Measurements from ENCODE around the gene GPR158. TPM values are rescaled to one million over a fixed set of nuclear protein-coding genes. Genes with fewer than 3 reads are reported as not detected.

The GPR158 gene
- total RNA-seq, 2 experiments from 2014 or later: not detected

DNA sequence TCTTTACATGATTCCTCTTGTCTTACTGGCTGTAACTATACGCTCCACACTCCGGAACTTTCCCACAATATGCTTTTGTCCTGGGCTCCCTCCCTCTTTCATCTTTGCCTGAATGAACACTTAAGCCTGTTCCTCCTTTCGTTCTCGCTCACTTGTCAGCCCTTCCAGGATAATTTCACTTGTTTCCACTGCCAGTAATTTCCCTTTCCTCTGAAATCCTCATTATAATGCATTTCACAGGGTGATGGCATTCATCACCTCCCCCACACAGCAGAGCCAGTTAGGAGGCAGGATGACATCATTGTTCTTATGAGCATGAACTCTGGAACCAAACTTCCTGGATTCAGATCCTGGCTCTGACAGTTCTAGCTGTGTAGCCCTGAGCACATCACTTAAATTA lies 372.6 kb downstream of the GPR158 start:
- H3K79me2 ChIP-seq (ENCODE audit: insufficient read depth, low read depth, low read length): no peaks in the 10 kb centered on the region
- no peak overlapping the region for H2AFZ ChIP-seq (ENCODE audit: low read length)
- TF ChIP-seq CTCF (conservative IDR thresholded peaks at IDR 0.05; ENCODE audit: low read length): no peak
- BruUV-seq (replicated peaks): no TSS peak
- CTCF ChIA-PET (ENCODE audit: unreplicated experiment): no interaction called here
- no peaks in the 10 kb centered on the region for H3K4me1 ChIP-seq (ENCODE audit: insufficient read depth, low read length, poor library complexity, severe bottlenecking)
- no peak overlapping the region for H3K4me2 ChIP-seq (ENCODE audit: low read length)
- H3K4me3 ChIP-seq (ENCODE audit: low read depth, low read length, poor library complexity, severe bottlenecking): no peak overlapping the region
- no peaks in the 10 kb centered on the region for H3K9me2 ChIP-seq (ENCODE audit: insufficient read depth, low read length)
- POLR2A ChIA-PET: interaction anchor here (0.6 kb wide), 1 partner anchor 400 kb away, joined by 8 read pairs; no protein-coding TSS in a partner anchor
- no peak for DNase-seq (ENCODE audit: low spot score)
- H3K27ac ChIP-seq (ENCODE audit: low read depth, low read length, poor library complexity, severe bottlenecking): no peak overlapping the region
- intact Hi-C loops (cut with micrococcal nuclease; ENCODE audit: unreplicated experiment): no loop called here
- H3K36me3 ChIP-seq (ENCODE audit: insufficient read depth, low read length): no peaks in the 10 kb centered on the region
- H3K9me3 ChIP-seq (ENCODE audit: low read length): no peaks in the 10 kb centered on the region
- no peaks in the 10 kb centered on the region for H4K20me1 ChIP-seq (ENCODE audit: insufficient read depth, low read length)

- Histone ChIP-seq H3K9me2 (ENCODE audit: insufficient read depth, low read length) (no peaks in the 10 kb centered on the region), H3K79me2 (ENCODE audit: insufficient read depth, low read depth, low read length) (no peaks in the 10 kb centered on the region), H3K4me2 (ENCODE audit: low read length) (no peak overlapping the region), H2AFZ (ENCODE audit: low read length) (no peak overlapping the region), H3K36me3 (ENCODE audit: insufficient read depth, low read length) (no peaks in the 10 kb centered on the region), H3K4me1 (ENCODE audit: insufficient read depth, low read length, poor library complexity, severe bottlenecking) (no peaks in the 10 kb centered on the region), H3K9me3 (ENCODE audit: low read length) (no peaks in the 10 kb centered on the region), H3K27ac (ENCODE audit: low read depth, low read length, poor library complexity, severe bottlenecking) (no peak overlapping the region), H3K4me3 (ENCODE audit: low read depth, low read length, poor library complexity, severe bottlenecking) (no peak overlapping the region), H4K20me1 (ENCODE audit: insufficient read depth, low read length) (no peaks in the 10 kb centered on the region)
- intact Hi-C loops (cut with micrococcal nuclease; ENCODE audit: unreplicated experiment): no loop called here
- CTCF ChIA-PET (ENCODE audit: unreplicated experiment): no interaction called here
- BruUV-seq (replicated peaks): no TSS peak
- TF ChIP-seq EZH2phosphoT487 (IDR thresholded peaks at IDR 0.05; ENCODE audit: borderline replicate concordance, low read depth, low read length) (no peak), CTCF (conservative IDR thresholded peaks at IDR 0.05; ENCODE audit: low read length) (no peak)
- DNase-seq (ENCODE audit: low spot score): no peak
- POLR2A ChIA-PET: interaction anchor here (0.7 kb wide), 1 partner anchor 372 kb away, joined by 3 read pairs; no protein-coding TSS in a partner anchor
Observed at GRCh38 chr10:25552283-25552919, 377.6 kb downstream of the GPR158 start.

- peak; percentile 2 for DNase-seq (ENCODE audit: low spot score)
- no peak overlapping the region for H2AFZ ChIP-seq (ENCODE audit: low read length)
- H3K27ac ChIP-seq (ENCODE audit: low read depth, low read length, poor library complexity, severe bottlenecking): no peak overlapping the region
- no peaks in the 10 kb centered on the region for H3K36me3 ChIP-seq (ENCODE audit: insufficient read depth, low read length)
- ChIA-PET POLR2A (no interaction called here), CTCF (ENCODE audit: unreplicated experiment) (no interaction called here)
- H3K4me2 ChIP-seq (ENCODE audit: low read length): no peak overlapping the region
- TF ChIP-seq CTCF (conservative IDR thresholded peaks at IDR 0.05; ENCODE audit: low read length): peak; percentile 61
- no peak for TF ChIP-seq EZH2phosphoT487 (IDR thresholded peaks at IDR 0.05; ENCODE audit: borderline replicate concordance, low read depth, low read length)
- intact Hi-C loops (cut with micrococcal nuclease; ENCODE audit: unreplicated experiment): no loop called here
- no TSS peak for BruUV-seq (replicated peaks)
- no peaks in the 10 kb centered on the region for H4K20me1 ChIP-seq (ENCODE audit: insufficient read depth, low read length)
- no peak overlapping the region for H3K4me3 ChIP-seq (ENCODE audit: low read depth, low read length, poor library complexity, severe bottlenecking)
- no peaks in the 10 kb centered on the region for H3K9me3 ChIP-seq (ENCODE audit: low read length)
- no peaks in the 10 kb centered on the region for H3K79me2 ChIP-seq (ENCODE audit: insufficient read depth, low read depth, low read length)
- H3K4me1 ChIP-seq (ENCODE audit: insufficient read depth, low read length, poor library complexity, severe bottlenecking): no peaks in the 10 kb centered on the region
- H3K9me2 ChIP-seq (ENCODE audit: insufficient read depth, low read length): no peaks in the 10 kb centered on the region
Observed at GRCh38 chr10:25555865-25556264, 381.1 kb downstream of the GPR158 start.

All from OCI-LY7 (cell line).